NCI-H128 (cell line): ENCODE measurements around the gene MRPL4.

Source experiments
- DNase-seq: peaks from one replicate; lab custom pipeline; 2025; ENCODE audit not compliant: unreplicated experiment; lab: John Stamatoyannopoulos, UW

The MRPL4 gene

DNA sequence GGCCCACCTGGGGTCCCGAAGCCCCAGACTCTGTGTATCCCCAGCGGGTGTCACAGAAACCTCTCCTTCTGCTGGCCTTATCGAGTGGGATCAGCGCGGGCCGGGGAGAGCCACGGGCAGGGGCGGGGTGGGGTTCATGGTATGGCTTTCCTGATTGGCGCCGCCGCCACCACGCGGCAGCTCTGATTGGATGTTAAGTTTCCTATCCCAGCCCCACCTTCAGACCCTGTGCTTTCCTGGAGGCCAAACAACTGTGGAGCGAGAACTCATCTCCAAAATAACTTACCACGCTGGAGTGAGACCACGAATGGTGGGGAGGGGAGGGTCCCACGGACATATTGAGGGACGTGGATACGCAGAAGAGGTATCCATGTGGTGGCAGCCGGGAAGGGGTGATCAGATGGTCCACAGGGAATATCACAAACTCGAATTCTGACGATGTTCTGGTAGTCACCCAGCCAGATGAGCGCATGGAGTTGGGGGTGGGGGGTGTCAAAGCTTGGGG is 36.7 kb downstream of the MRPL4 start:
- DNase-seq = no peak

DNA sequence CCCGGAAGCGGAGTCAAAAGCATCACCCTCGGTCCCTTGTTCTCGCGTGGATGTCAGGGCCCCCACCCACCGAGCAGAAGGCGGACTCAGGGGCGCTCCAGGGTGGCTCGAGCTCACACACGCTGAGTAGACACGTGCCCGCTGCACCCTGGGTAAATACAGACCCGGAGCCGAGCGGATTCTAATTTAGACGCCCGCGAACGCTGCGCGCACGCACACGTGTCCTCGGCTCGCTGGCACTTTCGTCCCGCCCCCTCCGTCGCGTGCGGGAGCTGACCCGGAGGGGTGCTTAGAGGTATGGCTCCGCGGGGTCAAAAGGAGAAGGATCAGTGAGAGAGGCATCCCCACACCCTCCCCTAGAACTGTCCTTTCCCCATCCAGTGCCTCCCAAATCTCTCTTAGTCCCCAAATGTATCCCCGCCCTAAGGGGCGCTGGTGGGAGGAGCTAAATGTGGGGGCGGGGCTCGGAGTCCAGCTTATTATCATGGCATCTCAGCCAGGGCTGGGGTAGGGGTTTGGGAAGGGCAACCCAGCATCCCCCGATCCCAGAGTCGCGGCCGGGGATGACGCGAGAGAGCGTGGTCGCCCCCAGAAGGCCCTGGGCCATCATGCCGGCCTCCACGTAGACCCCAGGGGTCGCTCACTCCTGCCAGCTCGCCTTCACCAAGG is 37.3 kb downstream of the MRPL4 start:
- no peak for DNase-seq

DNA sequence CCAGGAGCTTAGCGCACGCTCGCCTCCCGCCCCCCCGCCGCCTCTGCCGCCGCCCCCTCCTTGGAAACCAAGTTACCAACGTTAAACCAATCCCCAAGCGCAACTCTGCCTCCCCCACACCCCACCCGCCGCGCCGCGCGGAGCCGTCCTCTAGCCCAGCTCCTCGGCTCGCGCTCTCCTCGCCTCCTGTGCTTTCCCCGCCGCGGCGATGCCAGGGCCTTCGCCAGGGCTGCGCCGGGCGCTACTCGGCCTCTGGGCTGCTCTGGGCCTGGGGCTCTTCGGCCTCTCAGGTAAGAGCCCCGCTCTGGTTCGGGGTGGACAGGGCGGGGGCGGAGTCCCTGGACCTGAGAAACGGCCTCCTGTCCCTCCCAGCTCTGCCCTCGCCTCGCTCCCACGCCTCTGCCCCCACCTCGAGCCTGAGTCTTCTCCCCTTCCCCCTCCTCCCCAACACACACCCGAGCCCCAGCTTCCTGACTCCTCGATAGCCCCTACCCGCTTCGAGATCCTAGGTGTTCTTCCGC is 37.9 kb downstream of the MRPL4 start, which contains the start of gene ICAM5:
ICAM5 (plus strand) TSS at position 117 of the 521 bp plus-strand sequence; CDS start at position 209, 92 bp downstream.
- no peak for DNase-seq

DNA sequence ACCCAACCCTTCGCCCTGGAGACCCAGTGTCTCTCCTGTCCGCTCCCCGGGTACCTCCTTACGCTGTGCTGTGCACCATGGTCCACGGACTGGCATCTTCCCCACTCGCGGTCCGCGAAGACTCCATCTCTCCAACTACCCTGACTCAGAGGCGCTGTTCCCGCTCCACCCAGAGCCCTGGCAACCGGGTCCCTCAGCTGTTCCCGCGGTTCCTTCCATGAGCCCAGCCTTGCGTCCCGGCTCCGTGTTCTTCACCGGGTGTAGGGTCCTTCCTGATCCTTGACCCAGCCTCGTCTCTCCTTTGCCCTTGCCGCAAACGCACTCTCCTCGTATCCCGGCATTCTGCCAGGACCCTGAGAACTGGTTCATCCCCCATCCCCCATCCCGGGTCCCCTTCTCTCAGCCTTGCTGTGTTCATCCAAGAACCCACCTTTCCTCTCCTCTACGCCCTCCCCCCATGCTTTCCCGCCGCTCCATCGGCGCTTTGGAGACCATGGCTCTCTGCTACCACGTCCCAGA is 38.4 kb downstream of the MRPL4 start:
- DNase-seq = no peak

DNA sequence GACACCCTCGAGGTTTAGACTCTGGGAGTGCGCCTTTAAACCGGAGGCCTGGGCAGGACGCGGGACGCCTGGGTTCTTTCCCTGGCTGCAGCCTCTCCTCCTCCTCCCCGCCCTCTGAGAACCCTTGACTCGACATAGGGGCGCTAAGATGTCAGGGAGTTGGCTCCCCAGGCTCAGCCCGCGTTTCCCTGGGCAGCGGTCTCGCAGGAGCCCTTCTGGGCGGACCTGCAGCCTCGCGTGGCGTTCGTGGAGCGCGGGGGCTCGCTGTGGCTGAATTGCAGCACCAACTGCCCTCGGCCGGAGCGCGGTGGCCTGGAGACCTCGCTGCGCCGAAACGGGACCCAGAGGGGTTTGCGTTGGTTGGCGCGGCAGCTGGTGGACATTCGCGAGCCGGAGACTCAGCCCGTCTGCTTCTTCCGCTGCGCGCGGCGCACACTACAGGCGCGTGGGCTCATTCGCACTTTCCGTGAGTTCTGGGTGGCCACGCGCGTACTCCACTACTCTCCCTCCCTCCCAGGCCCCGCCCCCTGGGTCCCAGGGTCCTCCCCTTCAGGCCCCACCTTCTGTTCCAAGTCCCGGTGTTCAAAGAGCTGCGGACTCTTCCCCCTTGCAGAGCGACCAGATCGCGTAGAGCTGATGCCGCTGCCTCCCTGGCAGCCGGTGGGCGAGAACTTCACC is 39.0 kb downstream of the MRPL4 start:
- no peak for DNase-seq

DNA sequence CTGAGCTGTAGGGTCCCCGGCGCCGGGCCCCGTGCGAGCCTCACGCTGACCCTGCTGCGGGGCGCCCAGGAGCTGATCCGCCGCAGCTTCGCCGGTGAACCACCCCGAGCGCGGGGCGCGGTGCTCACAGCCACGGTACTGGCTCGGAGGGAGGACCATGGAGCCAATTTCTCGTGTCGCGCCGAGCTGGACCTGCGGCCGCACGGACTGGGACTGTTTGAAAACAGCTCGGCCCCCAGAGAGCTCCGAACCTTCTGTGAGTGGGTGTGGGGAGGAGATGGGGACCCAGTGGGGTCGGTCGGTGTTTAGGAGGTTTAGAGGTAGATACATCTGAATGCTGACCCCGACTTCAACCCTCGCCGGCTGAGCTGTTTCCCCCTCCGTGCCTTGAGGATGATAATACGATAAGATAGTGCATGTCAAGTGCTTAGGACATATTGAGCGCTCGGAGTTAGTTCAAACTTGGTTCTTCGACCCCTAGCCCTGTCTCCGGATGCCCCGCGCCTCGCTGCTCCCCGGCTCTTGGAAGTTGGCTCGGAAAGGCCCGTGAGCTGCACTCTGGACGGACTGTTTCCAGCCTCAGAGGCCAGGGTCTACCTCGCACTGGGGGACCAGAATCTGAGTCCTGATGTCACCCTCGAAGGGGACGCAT is 39.7 kb downstream of the MRPL4 start:
- no peak for DNase-seq

DNA sequence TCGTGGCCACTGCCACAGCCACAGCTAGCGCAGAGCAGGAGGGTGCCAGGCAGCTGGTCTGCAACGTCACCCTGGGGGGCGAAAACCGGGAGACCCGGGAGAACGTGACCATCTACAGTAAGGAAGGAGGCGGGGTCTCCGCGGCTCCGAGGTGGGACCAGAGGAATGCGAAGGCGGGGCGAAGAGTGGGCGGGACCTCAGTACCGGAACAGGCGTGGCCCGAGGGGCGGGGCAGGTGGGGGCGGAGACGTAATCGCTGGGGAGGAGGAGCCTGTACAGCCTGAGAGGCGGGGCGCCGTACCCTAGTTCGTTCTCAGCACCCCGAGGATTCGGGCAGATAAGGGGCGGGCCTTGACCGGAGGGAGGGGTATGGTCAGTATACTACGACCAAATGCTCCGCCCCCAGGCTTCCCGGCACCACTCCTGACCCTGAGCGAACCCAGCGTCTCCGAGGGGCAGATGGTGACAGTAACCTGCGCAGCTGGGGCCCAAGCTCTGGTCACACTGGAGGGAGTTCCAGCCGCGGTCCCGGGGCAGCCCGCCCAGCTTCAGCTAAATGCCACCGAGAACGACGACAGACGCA is 40.3 kb downstream of the MRPL4 start:
- no peak for DNase-seq

DNA sequence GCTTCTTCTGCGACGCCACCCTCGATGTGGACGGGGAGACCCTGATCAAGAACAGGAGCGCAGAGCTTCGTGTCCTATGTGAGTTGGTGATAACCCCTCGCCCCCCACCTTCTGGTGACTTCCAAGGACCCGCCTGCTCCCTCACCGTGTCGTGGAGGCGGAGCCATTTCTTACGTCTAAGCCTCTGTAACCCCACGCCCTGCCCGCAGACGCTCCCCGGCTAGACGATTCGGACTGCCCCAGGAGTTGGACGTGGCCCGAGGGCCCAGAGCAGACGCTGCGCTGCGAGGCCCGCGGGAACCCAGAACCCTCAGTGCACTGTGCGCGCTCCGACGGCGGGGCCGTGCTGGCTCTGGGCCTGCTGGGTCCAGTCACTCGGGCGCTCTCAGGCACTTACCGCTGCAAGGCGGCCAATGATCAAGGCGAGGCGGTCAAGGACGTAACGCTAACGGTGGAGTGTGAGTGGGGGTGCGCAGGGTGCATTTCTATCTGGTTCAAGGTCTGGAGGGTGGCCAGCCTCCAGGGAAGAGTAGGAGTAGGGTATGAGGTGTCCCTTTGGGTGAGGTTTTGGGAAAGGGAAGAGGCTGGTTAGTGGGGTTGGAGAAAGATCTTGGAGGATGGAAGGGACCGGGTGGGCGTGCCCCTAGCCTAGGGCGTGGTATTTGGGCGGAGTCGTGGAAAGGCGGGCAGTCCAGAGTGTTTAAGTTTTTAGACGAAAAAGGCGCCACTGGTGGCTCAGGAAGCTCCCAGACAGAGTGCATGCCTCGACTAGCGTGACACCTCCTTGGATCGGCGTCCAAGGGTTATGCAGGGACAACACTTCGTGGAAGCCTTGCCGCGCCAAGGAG is 41.0 kb downstream of the MRPL4 start:
- DNase-seq = no peak

DNA sequence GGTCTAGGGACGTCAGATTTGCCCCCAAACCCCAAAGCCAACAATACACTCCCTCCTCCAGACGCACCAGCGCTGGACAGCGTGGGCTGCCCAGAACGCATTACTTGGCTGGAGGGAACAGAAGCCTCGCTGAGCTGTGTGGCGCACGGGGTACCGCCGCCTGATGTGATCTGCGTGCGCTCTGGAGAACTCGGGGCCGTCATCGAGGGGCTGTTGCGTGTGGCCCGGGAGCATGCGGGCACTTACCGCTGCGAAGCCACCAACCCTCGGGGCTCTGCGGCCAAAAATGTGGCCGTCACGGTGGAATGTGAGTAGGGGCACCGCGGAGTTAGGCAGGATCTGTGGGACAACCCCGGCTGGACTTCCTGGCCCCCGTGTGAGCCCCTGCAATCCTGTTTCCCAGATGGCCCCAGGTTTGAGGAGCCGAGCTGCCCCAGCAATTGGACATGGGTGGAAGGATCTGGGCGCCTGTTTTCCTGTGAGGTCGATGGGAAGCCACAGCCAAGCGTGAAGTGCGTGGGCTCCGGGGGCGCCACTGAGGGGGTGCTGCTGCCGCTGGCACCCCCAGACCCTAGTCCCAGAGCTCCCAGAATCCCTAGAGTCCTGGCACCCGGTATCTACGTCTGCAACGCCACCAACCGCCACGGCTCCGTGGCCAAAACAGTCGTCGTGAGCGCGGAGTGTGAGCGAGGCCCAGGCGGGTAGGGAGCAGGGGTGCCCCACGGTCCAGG is 41.8 kb downstream of the MRPL4 start:
- DNase-seq = no peak

DNA sequence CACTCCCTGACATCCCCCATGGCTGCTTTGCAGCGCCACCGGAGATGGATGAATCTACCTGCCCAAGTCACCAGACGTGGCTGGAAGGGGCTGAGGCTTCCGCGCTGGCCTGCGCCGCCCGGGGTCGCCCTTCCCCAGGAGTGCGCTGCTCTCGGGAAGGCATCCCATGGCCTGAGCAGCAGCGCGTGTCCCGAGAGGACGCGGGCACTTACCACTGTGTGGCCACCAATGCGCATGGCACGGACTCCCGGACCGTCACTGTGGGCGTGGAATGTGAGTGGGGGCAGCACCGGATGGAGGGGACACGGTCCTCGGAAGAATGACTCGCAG is 42.3 kb downstream of the MRPL4 start:
- no peak for DNase-seq

DNA sequence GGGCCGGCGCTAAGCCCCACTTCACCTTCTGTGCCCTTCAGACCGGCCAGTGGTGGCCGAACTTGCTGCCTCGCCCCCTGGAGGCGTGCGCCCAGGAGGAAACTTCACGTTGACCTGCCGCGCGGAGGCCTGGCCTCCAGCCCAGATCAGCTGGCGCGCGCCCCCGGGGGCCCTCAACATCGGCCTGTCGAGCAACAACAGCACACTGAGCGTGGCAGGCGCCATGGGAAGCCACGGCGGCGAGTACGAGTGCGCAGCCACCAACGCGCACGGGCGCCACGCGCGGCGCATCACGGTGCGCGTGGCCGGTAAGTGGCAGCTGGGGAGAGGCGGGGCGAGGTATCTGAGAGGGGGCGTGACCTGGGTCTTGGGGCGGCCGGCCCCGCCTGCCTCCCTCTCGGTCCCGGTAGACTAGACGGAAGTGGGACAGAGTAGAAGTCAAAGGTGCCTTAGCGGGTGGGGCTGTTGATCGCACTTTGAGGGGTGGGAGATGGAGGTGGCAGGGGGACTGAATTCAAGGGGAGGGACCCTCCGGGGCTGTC is 43.4 kb downstream of the MRPL4 start:
- no peak for DNase-seq

GRCh38 chr19:10295847-10296591 is 44.0 kb downstream of the MRPL4 start:
- DNase-seq = no peak

DNA sequence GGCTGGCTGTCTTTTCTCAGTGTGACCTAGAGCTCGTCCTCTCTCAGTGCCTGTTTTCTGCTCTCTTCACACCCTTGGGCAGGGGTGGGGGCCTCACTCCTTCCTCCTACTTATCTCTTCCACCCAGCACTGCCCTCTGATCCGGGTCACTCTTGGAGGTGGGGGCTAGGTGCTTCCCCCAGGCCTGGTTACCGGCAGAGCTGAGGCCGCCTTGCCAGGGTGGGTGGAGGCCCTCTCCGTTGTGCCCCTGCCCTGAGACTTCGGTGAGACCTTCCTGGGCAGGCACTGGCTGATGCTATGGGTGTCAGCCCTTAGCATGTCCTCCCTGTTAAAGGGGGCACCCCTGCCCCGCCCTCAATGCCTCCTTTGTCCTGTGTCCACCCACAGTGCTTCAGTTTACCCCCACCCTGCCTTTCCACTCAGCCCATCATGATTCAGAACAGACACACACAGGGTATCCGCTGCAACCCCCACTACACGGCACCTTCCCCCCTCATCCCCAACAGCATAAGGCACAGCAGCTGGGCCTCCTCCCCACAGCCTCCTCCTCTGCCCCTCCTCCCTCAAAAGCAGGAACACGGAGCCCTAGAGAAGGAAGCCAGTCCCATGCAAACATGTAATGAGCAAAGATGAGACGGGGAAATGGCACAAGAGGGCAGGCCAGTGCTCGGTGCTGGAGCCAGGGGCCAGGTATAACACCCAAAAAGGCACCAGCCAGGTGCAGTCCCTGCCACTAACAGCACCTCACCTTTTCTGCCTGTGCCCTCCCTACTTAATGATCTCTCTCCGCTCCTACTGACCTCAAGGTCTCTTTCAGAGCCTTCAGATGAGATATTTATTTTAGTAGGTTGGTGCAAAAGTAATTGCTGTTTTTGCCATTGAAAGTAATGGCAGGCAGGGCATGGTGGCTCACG is 47.8 kb downstream of the MRPL4 start:
- DNase-seq = no peak

DNA sequence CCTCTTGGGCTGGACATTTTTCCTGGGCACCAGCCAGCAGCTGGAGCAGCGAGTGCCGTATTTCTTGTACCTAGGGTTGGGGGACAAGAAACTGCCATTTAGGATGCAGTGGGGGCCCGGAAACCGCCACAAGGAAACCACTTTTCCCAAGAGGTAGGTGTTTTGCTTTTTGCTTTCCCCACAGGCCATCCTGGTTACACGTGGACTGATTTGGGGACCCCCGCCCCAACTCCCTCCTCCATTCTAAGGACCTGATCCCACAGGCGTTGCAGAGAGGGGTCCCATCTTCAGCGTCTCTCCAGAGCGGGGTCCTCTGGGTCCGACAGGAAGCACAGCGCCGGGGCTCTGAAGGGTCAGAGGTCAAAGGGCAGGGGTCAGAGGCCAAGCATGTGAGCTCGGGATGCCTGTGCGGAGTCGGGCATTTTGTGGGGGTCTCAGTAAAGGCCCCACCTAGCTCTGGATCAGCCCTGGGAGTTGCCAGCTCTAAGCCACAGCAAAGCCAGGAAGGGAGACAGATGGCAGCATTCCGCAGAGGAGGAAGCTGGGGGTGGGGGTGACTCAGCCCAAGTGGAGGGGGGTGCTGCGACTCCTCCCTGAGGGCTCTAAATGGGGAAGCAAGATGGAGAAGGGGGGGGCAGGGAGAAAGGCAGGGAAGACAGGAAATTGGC is 53.3 kb downstream of the MRPL4 start:
- DNase-seq = no peak

DNA sequence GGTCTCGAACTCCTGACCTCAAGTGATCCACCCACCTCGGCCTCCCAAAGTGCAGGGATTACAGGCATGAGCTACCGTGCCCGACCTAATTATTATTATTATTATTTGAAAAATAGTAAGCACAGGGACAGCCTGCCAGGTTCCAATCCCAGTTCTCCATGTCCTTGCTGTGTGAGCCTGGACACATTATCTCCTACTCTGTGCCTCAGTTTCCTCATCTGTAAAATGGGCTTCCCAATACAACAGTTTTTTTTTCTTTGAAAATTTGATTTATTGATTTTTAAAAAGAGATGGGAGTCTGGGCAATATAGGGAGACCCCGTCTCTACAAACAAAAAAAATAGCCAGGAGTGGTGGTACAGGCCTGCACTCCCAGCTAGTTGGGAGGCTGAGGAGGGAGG is 54.3 kb downstream of the MRPL4 start:
- no peak for DNase-seq

DNA sequence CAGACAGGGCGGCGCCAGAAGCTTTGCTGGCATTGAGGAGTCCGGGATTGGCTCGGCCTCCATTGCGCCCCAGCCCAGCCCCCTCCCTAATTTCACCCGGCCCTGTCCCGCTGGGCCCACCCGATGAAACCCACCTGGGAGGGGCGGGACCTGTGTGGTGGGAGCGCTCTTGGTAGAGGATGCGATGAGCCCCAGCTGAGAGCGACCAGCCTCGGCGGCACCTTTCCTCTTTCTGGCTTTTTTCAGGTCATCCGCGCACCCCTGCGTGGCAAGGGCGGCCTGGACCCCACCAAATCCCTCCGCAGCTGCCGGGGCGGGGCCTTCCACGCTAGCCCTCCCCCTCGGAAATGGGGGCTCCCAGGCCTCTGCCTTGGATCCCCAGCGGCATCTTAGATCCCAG is 57.4 kb downstream of the MRPL4 start, which contains the start of gene ZGLP1:
ZGLP1 (minus strand) TSS at position 393 of the 400 bp plus-strand sequence.
- no peak for DNase-seq
